ENCODE results near the gene UQCC5. TPM values are rescaled to one million over a fixed set of nuclear protein-coding genes. Genes with fewer than 3 reads are reported as not detected.
"Not testable (repeated sequence)": the region's sequence is repeated elsewhere in the genome, so short reads cannot be mapped to it uniquely, and the experiment has no call there.

Gene UQCC5
- total RNA-seq, 2 donors from 2014 or later, result 52.9 to 70.4 TPM

DNA sequence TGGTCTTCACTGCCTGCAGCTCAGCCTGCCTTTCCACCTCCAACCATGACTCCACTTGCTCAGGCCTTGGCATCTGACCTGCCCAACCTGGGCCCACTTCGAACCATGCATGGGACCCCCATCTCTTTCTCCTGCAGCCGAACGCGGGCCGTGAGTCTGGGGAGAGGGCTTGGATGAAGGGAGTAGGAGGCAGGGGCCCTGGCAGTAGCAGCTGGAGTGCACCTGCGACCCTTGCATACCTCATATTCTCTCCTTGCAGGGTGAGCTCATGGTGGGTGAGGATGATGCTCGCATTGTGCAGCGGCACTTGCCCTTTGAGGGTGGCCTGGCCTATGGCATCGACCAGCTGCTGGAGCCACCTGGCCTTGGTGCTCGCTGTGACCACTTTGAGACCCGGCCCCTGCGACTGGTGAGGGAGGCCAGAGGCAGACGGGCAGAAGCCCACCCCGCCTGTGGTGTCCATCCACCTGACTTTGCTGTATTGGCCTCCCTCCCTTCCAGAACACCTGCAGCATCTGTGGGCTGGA lies 16.2 kb upstream of the UQCC5 start:
- intact Hi-C loops (cut with DNase I), result no loop called here
- DNase-seq, result no peak
- no peak for ATAC-seq

GRCh38 chr3:52520716-52521487 lies 15.5 kb upstream of the UQCC5 start:
- no peak for ATAC-seq
- peak; percentile 9 for DNase-seq
- intact Hi-C loops (cut with DNase I), result no loop called here

DNA sequence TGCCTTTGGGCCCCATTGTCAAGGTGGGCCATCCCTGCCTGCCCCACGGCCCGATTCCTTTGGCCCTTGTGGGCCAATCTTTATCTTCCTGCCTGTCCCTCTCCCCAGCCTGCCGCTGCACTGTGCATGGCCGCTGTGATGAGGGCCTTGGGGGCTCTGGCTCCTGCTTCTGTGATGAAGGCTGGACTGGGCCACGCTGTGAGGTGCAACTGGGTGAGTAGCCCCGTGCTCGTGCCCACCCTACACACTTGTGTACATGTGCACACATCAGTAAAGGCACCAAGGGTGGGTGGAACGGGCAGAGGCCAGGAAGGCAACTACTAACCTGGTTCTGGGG lies 14.9 kb upstream of the UQCC5 start:
- DNase-seq (peak; percentile 19), ATAC-seq (no peak)
- intact Hi-C loops (cut with DNase I), result no loop called here

GRCh38 chr3:52521881-52522650 lies 14.3 kb upstream of the UQCC5 start:
- intact Hi-C loops (cut with DNase I), result no loop called here
- no peak for ATAC-seq

DNA sequence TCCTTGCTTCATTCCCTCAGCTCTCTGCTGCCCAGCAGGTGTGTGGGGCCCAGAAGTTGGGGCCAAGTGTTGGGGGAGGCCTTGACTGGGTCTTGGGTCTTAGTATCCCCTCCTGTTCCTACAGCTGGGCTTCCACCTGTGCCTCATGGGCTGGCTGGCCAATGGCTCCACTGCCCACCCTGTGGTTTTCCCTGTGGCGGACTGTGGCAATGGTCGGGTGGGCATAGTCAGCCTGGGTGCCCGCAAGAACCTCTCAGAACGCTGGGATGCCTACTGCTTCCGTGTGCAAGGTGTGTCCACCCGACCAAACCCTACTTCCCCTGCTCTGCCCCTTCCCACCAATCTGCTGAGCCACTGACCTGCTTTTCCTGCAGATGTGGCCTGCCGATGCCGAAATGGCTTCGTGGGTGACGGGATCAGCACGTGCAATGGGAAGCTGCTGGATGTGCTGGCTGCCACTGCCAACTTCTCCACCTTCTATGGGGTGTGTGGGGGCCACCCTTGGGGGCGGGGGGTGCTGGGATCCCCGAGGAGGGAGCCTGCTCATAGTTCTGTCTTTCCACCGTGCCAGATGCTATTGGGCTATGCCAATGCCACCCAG lies 13.7 kb upstream of the UQCC5 start:
- intact Hi-C loops (cut with DNase I), result no loop called here
- DNase-seq, result peak; percentile 12
- ATAC-seq, result no peak

More at GRCh38 chr3:52521881-52522650, 14.3 kb upstream of the UQCC5 start:
- DNase-seq, result peak; percentile 20

GRCh38 chr3:52523386-52524257 lies 12.8 kb upstream of the UQCC5 start:
- peak; percentile 22 for DNase-seq
- intact Hi-C loops (cut with DNase I), result no loop called here
- ATAC-seq, result no peak

DNA sequence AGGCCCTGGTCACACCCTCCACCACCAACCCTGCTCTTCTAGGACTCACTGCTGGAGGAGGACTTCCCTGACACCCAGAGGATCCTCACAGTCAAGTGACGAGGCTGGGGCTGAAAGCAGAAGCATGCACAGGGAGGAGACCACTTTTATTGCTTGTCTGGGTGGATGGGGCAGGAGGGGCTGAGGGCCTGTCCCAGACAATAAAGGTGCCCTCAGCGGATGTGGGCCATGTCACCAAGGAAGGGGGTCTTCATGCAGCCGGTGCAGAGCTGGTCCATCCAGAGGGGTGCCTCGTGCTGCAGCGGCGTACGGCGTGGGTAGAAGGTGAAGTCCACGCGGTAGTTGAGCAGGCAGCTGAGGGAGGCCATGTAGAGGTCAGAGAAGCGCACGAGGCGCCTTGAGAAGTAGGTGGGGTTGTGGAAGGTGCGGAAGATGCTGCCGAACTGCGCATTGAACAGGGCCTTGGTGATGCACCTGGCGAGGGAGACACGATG lies 12.1 kb upstream of the UQCC5 start:
- DNase-seq (peak; percentile 22), ATAC-seq (no peak)
- intact Hi-C loops (cut with DNase I), result no loop called here

GRCh38 chr3:52524752-52525679 lies 11.4 kb upstream of the UQCC5 start:
- intact Hi-C loops (cut with DNase I), result no loop called here
- ATAC-seq (peak; percentile 6 to 51), DNase-seq (peak; percentile 63)

- ATAC-seq (no peak), DNase-seq (peak; percentile 19)
- intact Hi-C loops (cut with DNase I), result no loop called here
These were observed 10.5 kb upstream of the UQCC5 start for GRCh38 chr3:52525680-52526561.

GRCh38 chr3:52526671-52527038 lies 9.8 kb upstream of the UQCC5 start:
- DNase-seq; intact Hi-C loops (cut with DNase I); ATAC-seq: not testable (repeated sequence)

DNA sequence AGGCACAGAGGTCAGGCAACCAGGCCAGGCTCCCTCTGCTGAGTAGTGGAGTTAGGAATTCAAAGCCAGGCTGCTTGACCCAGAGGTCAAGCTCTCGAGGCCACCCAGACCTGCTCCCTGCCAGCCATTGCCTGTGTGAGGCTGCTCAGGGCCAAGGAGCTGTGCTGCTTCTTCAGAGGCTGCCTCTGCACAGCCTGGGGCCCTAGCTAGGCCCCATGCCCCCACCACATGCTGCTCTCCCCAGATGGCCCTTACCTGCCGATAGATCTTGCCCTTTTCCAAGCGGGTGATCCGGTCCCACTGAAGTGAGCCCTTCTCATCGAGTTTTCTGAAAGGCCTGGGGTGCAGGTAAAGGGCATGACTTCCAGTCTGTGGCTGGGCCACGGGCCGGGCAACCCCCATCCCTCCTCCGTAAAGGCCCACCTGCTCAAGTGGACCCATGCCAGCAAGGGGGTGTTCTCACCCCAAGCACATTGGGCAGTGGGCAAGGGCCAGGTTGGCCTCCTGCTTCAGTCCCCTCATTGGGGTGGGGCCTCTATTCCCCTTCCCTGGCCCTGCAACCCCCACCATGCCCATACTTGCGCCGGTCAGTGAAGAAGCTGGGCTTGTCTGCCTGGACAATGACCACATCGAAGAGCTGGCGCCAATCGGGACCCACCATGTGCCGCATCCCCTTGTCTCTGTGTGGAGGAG lies 9.2 kb upstream of the UQCC5 start:
- no peak for ATAC-seq
- intact Hi-C loops (cut with DNase I), result no loop called here
- DNase-seq, result peak; percentile 18

DNA sequence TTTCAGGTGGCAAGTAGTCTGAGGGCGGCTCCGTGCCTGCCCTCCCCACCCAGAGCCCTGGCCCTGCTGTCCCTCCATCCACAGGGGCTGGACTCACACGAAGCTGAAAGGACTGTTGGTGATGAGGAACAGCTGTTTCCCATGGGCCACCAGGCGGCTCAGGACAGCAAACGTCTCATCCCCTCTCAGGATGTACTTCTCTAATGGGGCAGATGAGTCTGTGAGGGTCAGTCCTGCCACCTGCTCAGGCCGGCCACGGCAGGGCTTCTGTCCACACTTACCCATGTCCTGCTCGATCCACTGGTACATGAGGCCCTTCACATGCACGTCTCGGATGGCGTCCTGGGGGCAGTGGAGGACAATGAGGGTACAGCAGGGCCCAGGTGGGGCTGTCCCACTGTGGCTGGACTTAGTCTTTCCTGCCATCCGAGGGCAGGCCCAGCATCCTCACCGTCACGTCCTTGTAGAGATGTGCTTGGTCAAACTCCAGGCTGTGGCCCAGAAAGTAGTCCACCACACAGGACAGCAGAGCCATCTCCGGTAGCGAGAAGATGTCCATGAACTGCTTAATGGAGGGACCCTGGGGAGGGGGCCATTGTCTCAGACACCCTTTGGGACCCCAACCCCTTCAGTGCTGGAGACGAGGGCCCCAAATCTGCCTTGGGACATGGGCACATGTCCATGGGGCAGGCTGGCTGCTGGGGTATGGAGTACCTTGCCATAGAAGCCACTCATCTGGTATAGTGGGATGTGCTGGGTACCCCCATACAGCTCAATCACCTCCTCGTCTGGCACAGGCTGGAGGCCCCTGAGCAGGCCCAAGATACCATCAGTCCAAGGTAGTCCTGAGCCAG lies 8.4 kb upstream of the UQCC5 start:
- DNase-seq (no peak), ATAC-seq (no peak)
- intact Hi-C loops (cut with DNase I), result no loop called here

DNA sequence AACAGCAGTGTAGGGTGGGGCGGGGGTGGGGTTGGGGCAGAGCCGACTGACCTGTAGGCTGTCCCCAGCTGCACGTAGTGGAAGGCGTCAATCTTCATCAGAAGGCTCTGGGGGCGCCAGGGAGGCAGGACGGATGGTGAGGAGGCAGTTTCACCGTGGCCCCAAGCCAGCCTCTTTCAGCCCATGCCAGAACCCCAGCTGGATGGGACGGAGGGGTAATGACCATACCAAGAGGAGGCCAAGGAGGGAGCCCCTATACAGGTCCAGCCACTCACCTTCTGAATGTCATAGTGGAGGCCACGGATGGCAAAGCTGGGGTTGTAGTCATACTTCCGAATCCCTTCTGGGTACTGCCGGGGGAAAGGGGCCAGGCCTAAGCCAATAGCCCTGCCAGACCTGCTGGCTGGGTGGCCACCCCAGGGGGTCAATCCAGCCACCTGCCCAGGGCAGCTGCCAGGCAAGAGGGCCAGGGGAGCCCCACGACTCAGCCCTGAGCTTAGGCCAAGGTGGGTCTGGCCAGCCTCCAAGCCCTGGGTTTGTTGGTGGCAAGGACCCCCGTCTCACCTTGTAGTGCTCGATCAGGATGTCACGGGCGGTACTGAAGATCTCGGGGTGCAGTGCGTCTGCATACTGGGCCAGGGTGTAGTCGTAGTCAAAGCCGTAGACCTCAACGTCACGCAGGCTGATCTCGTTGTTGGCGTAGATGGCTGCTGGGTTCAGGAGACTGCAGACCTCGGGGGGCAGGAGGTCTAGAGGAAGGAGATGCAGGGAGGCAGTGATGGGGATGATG lies 7.6 kb upstream of the UQCC5 start:
- DNase-seq (no peak), ATAC-seq (no peak)
- intact Hi-C loops (cut with DNase I), result no loop called here
